Measurements from ENCODE around the gene SMAD3.
"Not testable (repeated sequence)": the region's sequence is repeated elsewhere in the genome, so short reads cannot be mapped to it uniquely, and the experiment has no call there.

SMAD3 gene

GRCh38 chr15:67138891-67139855, 73.8 kb downstream of the SMAD3 start:
- in situ Hi-C loops (cut with HindIII; ENCODE audit: low sequenced_read_pairs), result no loop called here

GRCh38 chr15:67140078-67140833, 74.9 kb downstream of the SMAD3 start:
- in situ Hi-C loops (cut with HindIII; ENCODE audit: low sequenced_read_pairs), result loop anchor here (10.0 kb wide), 1 partner anchor 65 kb away; no protein-coding TSS in a partner anchor

GRCh38 chr15:67142092-67142766, 76.8 kb downstream of the SMAD3 start:
- in situ Hi-C loops (cut with HindIII; ENCODE audit: low sequenced_read_pairs), result loop anchor here (10.0 kb wide), 1 partner anchor 67 kb away; no protein-coding TSS in a partner anchor

GRCh38 chr15:67142767-67143100, 77.3 kb downstream of the SMAD3 start:
- in situ Hi-C loops (cut with HindIII; ENCODE audit: low sequenced_read_pairs), result loop anchor here (10.0 kb wide), 1 partner anchor 68 kb away; no protein-coding TSS in a partner anchor

- in situ Hi-C loops (cut with HindIII; ENCODE audit: low sequenced_read_pairs), result loop anchor here (10.0 kb wide), 1 partner anchor 69 kb away; no protein-coding TSS in a partner anchor
Measured at GRCh38 chr15:67143646-67144045, 78.2 kb downstream of the SMAD3 start.

GRCh38 chr15:67144609-67145311, 79.4 kb downstream of the SMAD3 start:
- in situ Hi-C loops (cut with HindIII; ENCODE audit: low sequenced_read_pairs), result loop anchor here (10.0 kb wide), 1 partner anchor 70 kb away; no protein-coding TSS in a partner anchor

GRCh38 chr15:67145312-67145610, 79.9 kb downstream of the SMAD3 start:
- in situ Hi-C loops (cut with HindIII; ENCODE audit: low sequenced_read_pairs), result loop anchor here (10.0 kb wide), 1 partner anchor 70 kb away; no protein-coding TSS in a partner anchor

GRCh38 chr15:67145710-67146109, 80.3 kb downstream of the SMAD3 start:
- in situ Hi-C loops (cut with HindIII; ENCODE audit: low sequenced_read_pairs), result loop anchor here (10.0 kb wide), 1 partner anchor 71 kb away; no protein-coding TSS in a partner anchor

- in situ Hi-C loops (cut with HindIII; ENCODE audit: low sequenced_read_pairs), result loop anchor here (10.0 kb wide), 1 partner anchor 71 kb away; no protein-coding TSS in a partner anchor
Measured at GRCh38 chr15:67146234-67146633, 80.8 kb downstream of the SMAD3 start.

- in situ Hi-C loops (cut with HindIII; ENCODE audit: low sequenced_read_pairs), result loop anchor here (10.0 kb wide), 1 partner anchor 72 kb away; no protein-coding TSS in a partner anchor
Measured at GRCh38 chr15:67146875-67147381, 81.5 kb downstream of the SMAD3 start.

- in situ Hi-C loops (cut with HindIII; ENCODE audit: low sequenced_read_pairs), result loop anchor here (10.0 kb wide), 1 partner anchor 73 kb away; no protein-coding TSS in a partner anchor
Measured at GRCh38 chr15:67147396-67147949, 82.1 kb downstream of the SMAD3 start.

- in situ Hi-C loops (cut with HindIII; ENCODE audit: low sequenced_read_pairs), result loop anchor here (10.0 kb wide), 1 partner anchor 73 kb away; no protein-coding TSS in a partner anchor
Measured at GRCh38 chr15:67148196-67148701, 82.8 kb downstream of the SMAD3 start.

- in situ Hi-C loops (cut with HindIII; ENCODE audit: low sequenced_read_pairs), result loop anchor here (10.0 kb wide), 1 partner anchor 74 kb away; no protein-coding TSS in a partner anchor
Measured at GRCh38 chr15:67149068-67149772, 83.8 kb downstream of the SMAD3 start.

- in situ Hi-C loops (cut with HindIII; ENCODE audit: low sequenced_read_pairs), result loop anchor here (10.0 kb wide), 1 partner anchor 75 kb away; no protein-coding TSS in a partner anchor
Measured at GRCh38 chr15:67149773-67150022, 84.3 kb downstream of the SMAD3 start.

- in situ Hi-C loops (cut with HindIII; ENCODE audit: low sequenced_read_pairs), result no loop called here
Measured at GRCh38 chr15:67150023-67150860, 84.8 kb downstream of the SMAD3 start.

GRCh38 chr15:67152429-67152828, 87.0 kb downstream of the SMAD3 start:
- in situ Hi-C loops (cut with HindIII; ENCODE audit: low sequenced_read_pairs), result no loop called here

GRCh38 chr15:67153044-67153443, 87.6 kb downstream of the SMAD3 start:
- in situ Hi-C loops (cut with HindIII; ENCODE audit: low sequenced_read_pairs), result not testable (repeated sequence)

- in situ Hi-C loops (cut with HindIII; ENCODE audit: low sequenced_read_pairs), result no loop called here
Measured at GRCh38 chr15:67154249-67154648, 88.8 kb downstream of the SMAD3 start.
